Fibroblast of villous mesenchyme (primary cell): Measurements from ENCODE around the gene WDR54. TPM values are rescaled to one million over a fixed set of nuclear protein-coding genes. Genes with fewer than 3 reads are reported as not detected.

ENCODE experiments used
- DNase-seq: peaks from one replicate; pipeline ENCODE4 v3.0.0-alpha.2; 2010; ENCODE audit warnings: low read depth
- H3K4me3 ChIP-seq: 2 replicates; pipeline ENCODE4 v1.5.1; 2011; ENCODE audit warnings: low read depth, mild to moderate bottlenecking, low read length
- total RNA-seq: library from RNA; depleted of rRNA; stranded (reverse); fragments of >200 nt; gene quantifications from 2 replicates; pipeline ENCODE4 v1.2.3, GENCODE V29; 2012
- TF ChIP-seq, protein P1 (sequence below): IDR thresholded peaks from 2 replicates; pipeline ENCODE4 v1.5.1; 2012; ENCODE audit warnings: low read depth, mild to moderate bottlenecking, low read length; ENCODE audit not compliant: insufficient read depth

The WDR54 gene
- total RNA-seq, 1 donor: 28.9 TPM

GRCh38 chr2:74378007-74378406, 43.5 kb upstream of the WDR54 start:
- TF ChIP-seq, protein P1, sequence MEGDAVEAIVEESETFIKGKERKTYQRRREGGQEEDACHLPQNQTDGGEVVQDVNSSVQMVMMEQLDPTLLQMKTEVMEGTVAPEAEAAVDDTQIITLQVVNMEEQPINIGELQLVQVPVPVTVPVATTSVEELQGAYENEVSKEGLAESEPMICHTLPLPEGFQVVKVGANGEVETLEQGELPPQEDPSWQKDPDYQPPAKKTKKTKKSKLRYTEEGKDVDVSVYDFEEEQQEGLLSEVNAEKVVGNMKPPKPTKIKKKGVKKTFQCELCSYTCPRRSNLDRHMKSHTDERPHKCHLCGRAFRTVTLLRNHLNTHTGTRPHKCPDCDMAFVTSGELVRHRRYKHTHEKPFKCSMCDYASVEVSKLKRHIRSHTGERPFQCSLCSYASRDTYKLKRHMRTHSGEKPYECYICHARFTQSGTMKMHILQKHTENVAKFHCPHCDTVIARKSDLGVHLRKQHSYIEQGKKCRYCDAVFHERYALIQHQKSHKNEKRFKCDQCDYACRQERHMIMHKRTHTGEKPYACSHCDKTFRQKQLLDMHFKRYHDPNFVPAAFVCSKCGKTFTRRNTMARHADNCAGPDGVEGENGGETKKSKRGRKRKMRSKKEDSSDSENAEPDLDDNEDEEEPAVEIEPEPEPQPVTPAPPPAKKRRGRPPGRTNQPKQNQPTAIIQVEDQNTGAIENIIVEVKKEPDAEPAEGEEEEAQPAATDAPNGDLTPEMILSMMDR: no peak
- H3K4me3 ChIP-seq: no peak overlapping the region
- no peak for DNase-seq

GRCh38 chr2:74379851-74380789, 41.4 kb upstream of the WDR54 start, which contains the start of gene DCTN1:
TSS of gene DCTN1 (minus strand) at chr2:74380311. CDS start at chr2:74380037, 274 bp downstream.
- peak; percentile 66 for DNase-seq
- TF ChIP-seq, protein P1: no peak
- peak within 1 kb of the TSS; percentile 65 for H3K4me3 ChIP-seq

DNA sequence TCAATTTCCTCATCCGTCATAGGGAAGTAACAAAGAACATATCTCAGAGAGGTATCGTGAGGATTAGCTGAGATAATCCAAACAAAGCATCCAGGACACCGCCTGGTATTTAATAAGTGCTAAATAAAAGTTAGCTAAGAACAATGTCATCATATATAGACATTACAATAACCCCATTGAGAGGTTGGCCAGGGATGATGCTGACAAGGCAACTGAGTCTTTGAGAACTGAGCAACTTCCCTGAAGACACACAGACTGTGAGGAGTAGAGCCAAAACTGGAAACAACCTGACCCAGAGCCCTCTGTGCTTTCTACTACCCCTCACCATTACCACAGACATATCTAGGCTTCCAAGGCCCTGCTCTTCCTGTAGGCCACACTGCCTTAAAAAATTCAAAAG, 39.8 kb upstream of the WDR54 start:
- H3K4me3 ChIP-seq: no peak overlapping the region
- TF ChIP-seq, protein P1: no peak
- DNase-seq: no peak

- TF ChIP-seq, protein P1: no peak
- no peak overlapping the region for H3K4me3 ChIP-seq
- DNase-seq: peak; percentile 49
These were observed 38.3 kb upstream of the WDR54 start for GRCh38 chr2:74383254-74383653.

GRCh38 chr2:74384051-74384450, 37.5 kb upstream of the WDR54 start:
- DNase-seq: peak; percentile 9
- TF ChIP-seq, protein P1: no peak
- H3K4me3 ChIP-seq: no peak overlapping the region

GRCh38 chr2:74385396-74385795, 36.1 kb upstream of the WDR54 start:
- no peak overlapping the region for H3K4me3 ChIP-seq
- peak; percentile 8 for DNase-seq
- TF ChIP-seq, protein P1: no peak
